Glutamatergic neuron (in vitro differentiated cells): ENCODE data around the gene TRIM63. TPM values are rescaled to one million over a fixed set of nuclear protein-coding genes. Genes with fewer than 3 reads are reported as not detected.

Experiments
- DNase-seq: peaks from one replicate; pipeline ENCODE4 v3.0.0; 2022
- H3K27ac Mint-ChIP-seq: one replicate; pipeline ENCODE4 v1.8.0; 2020; ENCODE audit warnings: mild to moderate bottlenecking, mixed read lengths, inconsistent platforms; ENCODE audit not compliant: unreplicated experiment
- H3K27me3 Mint-ChIP-seq: one replicate; pipeline ENCODE4 v1.8.0; 2020; ENCODE audit warnings: mild to moderate bottlenecking, moderate library complexity, mixed read lengths, inconsistent platforms; ENCODE audit not compliant: unreplicated experiment
- H3K36me3 Mint-ChIP-seq: one replicate; pipeline ENCODE4 v1.8.0; 2020; ENCODE audit warnings: mild to moderate bottlenecking, mixed read lengths, inconsistent platforms; ENCODE audit not compliant: unreplicated experiment
- H3K4me1 Mint-ChIP-seq: one replicate; pipeline ENCODE4 v1.8.0; 2020; ENCODE audit warnings: mild to moderate bottlenecking, low read depth, mixed read lengths, inconsistent platforms; ENCODE audit not compliant: unreplicated experiment
- H3K4me3 Mint-ChIP-seq: one replicate; pipeline ENCODE4 v1.8.0; 2020; ENCODE audit warnings: mild to moderate bottlenecking, mixed read lengths, inconsistent platforms; ENCODE audit not compliant: unreplicated experiment
- H3K9me3 Mint-ChIP-seq: one replicate; pipeline ENCODE4 v1.8.0; 2020; ENCODE audit warnings: mild to moderate bottlenecking, moderate library complexity, mixed read lengths, inconsistent platforms; ENCODE audit not compliant: unreplicated experiment
- CTCF ChIP-seq: fragments of 200-600 bp; sonication (generic); IDR thresholded peaks from one replicate; pipeline ENCODE4 v1.5.0; 2021; ENCODE audit not compliant: partially characterized antibody, unreplicated experiment
- total RNA-seq: library from RNA; stranded (reverse); fragmentation: NEBNext Ultra II Directional; extraction: Animal tissue kit (Norgen Biotek cat#: 25700); gene quantifications from one replicate; pipeline ENCODE4 v1.2.1, GENCODE V29; 2021; ENCODE audit not compliant: unreplicated experiment

Gene TRIM63
- total RNA-seq, 1 donor from 2014 or later: not detected

- H3K4me1 Mint-ChIP-seq: peaks cover 3% of the 10 kb centered on the region
- no peak for DNase-seq
- peaks cover 1% of the 10 kb centered on the region for H3K9me3 Mint-ChIP-seq
- H3K27me3 Mint-ChIP-seq: peaks cover 4% of the 10 kb centered on the region
- TF ChIP-seq CTCF: no peak
- no peak overlapping the region for H3K27ac Mint-ChIP-seq
- no peaks in the 10 kb centered on the region for H3K36me3 Mint-ChIP-seq
- no peak overlapping the region for H3K4me3 Mint-ChIP-seq
Observed at GRCh38 chr1:26028490-26028980, 38.9 kb downstream of the TRIM63 start.

GRCh38 chr1:26027716-26028489 lies 39.5 kb downstream of the TRIM63 start:
- Mint-ChIP-seq H3K4me1 (peaks cover 3% of the 10 kb centered on the region), H3K9me3 (peaks cover 1% of the 10 kb centered on the region), H3K27me3 (peaks cover 4% of the 10 kb centered on the region), H3K36me3 (no peaks in the 10 kb centered on the region), H3K27ac (no peak overlapping the region), H3K4me3 (no peak overlapping the region)
- DNase-seq: no peak
- TF ChIP-seq CTCF: no peak

- H3K27me3 Mint-ChIP-seq: peaks cover 9% of the 10 kb centered on the region
- DNase-seq: no peak
- H3K27ac Mint-ChIP-seq: no peak overlapping the region
- H3K36me3 Mint-ChIP-seq: no peaks in the 10 kb centered on the region
- H3K4me3 Mint-ChIP-seq: no peak overlapping the region
- H3K9me3 Mint-ChIP-seq: no peaks in the 10 kb centered on the region
- peaks cover 6% of the 10 kb centered on the region for H3K4me1 Mint-ChIP-seq
- TF ChIP-seq CTCF: no peak
Observed at GRCh38 chr1:26025517-26025916, 41.9 kb downstream of the TRIM63 start.

GRCh38 chr1:26025060-26025459 lies 42.4 kb downstream of the TRIM63 start:
- no peak overlapping the region for H3K4me3 Mint-ChIP-seq
- no peak overlapping the region for H3K27ac Mint-ChIP-seq
- peaks cover 9% of the 10 kb centered on the region for H3K27me3 Mint-ChIP-seq
- no peaks in the 10 kb centered on the region for H3K9me3 Mint-ChIP-seq
- no peaks in the 10 kb centered on the region for H3K36me3 Mint-ChIP-seq
- peaks cover 6% of the 10 kb centered on the region for H3K4me1 Mint-ChIP-seq
- no peak for DNase-seq
- no peak for TF ChIP-seq CTCF

GRCh38 chr1:26023826-26024225 lies 43.6 kb downstream of the TRIM63 start:
- Mint-ChIP-seq H3K9me3 (no peaks in the 10 kb centered on the region), H3K4me1 (peaks cover 10% of the 10 kb centered on the region), H3K36me3 (no peaks in the 10 kb centered on the region), H3K4me3 (no peak overlapping the region), H3K27me3 (peaks cover 9% of the 10 kb centered on the region), H3K27ac (no peak overlapping the region)
- no peak for DNase-seq
- no peak for TF ChIP-seq CTCF
